HepG2 (cell line): ENCODE results near the gene SNX3. TPM values are rescaled to one million over a fixed set of nuclear protein-coding genes. Genes with fewer than 3 reads are reported as not detected.

Experiments
- ARHGAP35 ChIP-seq: sonication (generic); formaldehyde crosslinking; IDR thresholded peaks from 2 replicates; pipeline ENCODE4 v1.9.0; 2022; ENCODE audit warnings: mild to moderate bottlenecking, inconsistent platforms, moderate library complexity, missing genetic modification reagents, borderline replicate concordance
- CEBPB ChIP-seq: IDR thresholded peaks from 2 replicates; pipeline ENCODE4 v1.6.1; 2011; ENCODE audit warnings: low read depth, low read length, improper control_type of control experiment, borderline replicate concordance
- CEBPG ChIP-seq: IDR thresholded peaks from 2 replicates; pipeline ENCODE4 v1.6.1; 2016
- IRF9 ChIP-seq: sonication (generic); formaldehyde crosslinking; IDR thresholded peaks from 2 replicates; pipeline ENCODE4 v1.8.0; 2022; ENCODE audit warnings: missing genetic modification reagents, mild to moderate bottlenecking, borderline replicate concordance
- JARID2 ChIP-seq: sonication (generic); formaldehyde crosslinking; IDR thresholded peaks from 2 replicates; pipeline ENCODE4 v1.8.1; 2023; ENCODE audit warnings: missing genetic modification reagents, inconsistent platforms; ENCODE audit not compliant: insufficient replicate concordance
- MBD4 ChIP-seq: IDR thresholded peaks from 2 replicates; pipeline ENCODE4 v1.6.1; 2012; ENCODE audit warnings: low read length, inconsistent platforms, borderline replicate concordance
- MXI1 ChIP-seq: IDR thresholded peaks from 3 replicates; pipeline ENCODE4 v1.6.1; 2012; ENCODE audit warnings: low read depth, low read length, inconsistent platforms, borderline replicate concordance
- MYPOP ChIP-seq: sonication (generic); formaldehyde crosslinking; IDR thresholded peaks from 2 replicates; pipeline ENCODE4 v1.8.1; 2023; ENCODE audit warnings: mild to moderate bottlenecking, moderate library complexity, missing genetic modification reagents
- MZF1 ChIP-seq: sonication (generic); formaldehyde crosslinking; IDR thresholded peaks from 2 replicates; pipeline ENCODE4 v1.8.1; 2023; ENCODE audit warnings: mild to moderate bottlenecking, missing genetic modification reagents, borderline replicate concordance
- NFYB ChIP-seq: sonication (generic); formaldehyde crosslinking; IDR thresholded peaks from 2 replicates; pipeline ENCODE4 v1.4.0; 2020; ENCODE audit warnings: missing genetic modification reagents
- SMARCE1 ChIP-seq: fragments of 450-650 bp; IDR thresholded peaks from 2 replicates; pipeline ENCODE4 v1.6.1; 2017; ENCODE audit warnings: borderline replicate concordance
- SYNCRIP ChIP-seq: fragments of 200-400 bp; formaldehyde crosslinking; IDR thresholded peaks from 2 replicates; pipeline ENCODE4 v1.6.1; 2018; ENCODE audit warnings: mild to moderate bottlenecking, low read depth, low read length; ENCODE audit not compliant: insufficient read depth
- THAP11 ChIP-seq: IDR thresholded peaks from 2 replicates; pipeline ENCODE4 v1.6.1; 2016; ENCODE audit warnings: missing biosample characterization, missing genetic modification reagents
- ZMYM2 ChIP-seq: sonication (generic); formaldehyde crosslinking; IDR thresholded peaks from 2 replicates; pipeline ENCODE4 v1.8.0; 2022; ENCODE audit warnings: mild to moderate bottlenecking, missing genetic modification reagents
- ZNF124 ChIP-seq: sonication (generic); formaldehyde crosslinking; IDR thresholded peaks from 2 replicates; pipeline ENCODE4 v1.4.0; 2020; ENCODE audit warnings: missing genetic modification reagents
- ZNF234 ChIP-seq: sonication (generic); formaldehyde crosslinking; conservative IDR thresholded peaks from 2 replicates; pipeline ENCODE4 v1.5.1; 2020; ENCODE audit warnings: mild to moderate bottlenecking, missing genetic modification reagents
- ZNF546 ChIP-seq: sonication (generic); formaldehyde crosslinking; conservative IDR thresholded peaks from 2 replicates; pipeline ENCODE4 v1.8.1; 2023; ENCODE audit warnings: mild to moderate bottlenecking, missing genetic modification reagents
- ZNF567 ChIP-seq: sonication (generic); formaldehyde crosslinking; IDR thresholded peaks from 2 replicates; pipeline ENCODE4 v1.8.1; 2023; ENCODE audit warnings: mild to moderate bottlenecking, missing genetic modification reagents, borderline replicate concordance
- ZNF589 ChIP-seq: sonication (generic); formaldehyde crosslinking; conservative IDR thresholded peaks from 2 replicates; pipeline ENCODE4 v1.8.0; 2022; ENCODE audit warnings: mild to moderate bottlenecking, moderate library complexity, missing genetic modification reagents
- ZNF724P ChIP-seq: sonication (generic); formaldehyde crosslinking; IDR thresholded peaks from 2 replicates; pipeline ENCODE4 v1.8.0; 2022; ENCODE audit warnings: missing genetic modification reagents, borderline replicate concordance
- ZNF772 ChIP-seq: sonication (generic); formaldehyde crosslinking; IDR thresholded peaks from 2 replicates; pipeline ENCODE4 v1.5.0; 2020; ENCODE audit warnings: mild to moderate bottlenecking, missing genetic modification reagents
- ZSCAN12 ChIP-seq: sonication (generic); formaldehyde crosslinking; IDR thresholded peaks from 2 replicates; pipeline ENCODE4 v1.9.0; 2021; ENCODE audit warnings: mild to moderate bottlenecking, missing genetic modification reagents
- polyA plus RNA-seq, 8 experiments: library from polyadenylated mRNA; depleted of rRNA in 3 of 8; stranded (reverse) in 7 of 8; unstranded in 1 of 8; fragments of >200 nt; fragmentation: Illumina TruSeq in 4 of 8; extraction: Trizol in 4 of 8; gene quantifications; 2 replicates each; pipeline versions ENCODE4 v1.2.1 to v1.2.3, GENCODE V29; 2011 to 2016; ENCODE audit warnings: low read depth in 4 of 8, missing spikeins in 1 of 8, mixed read lengths in 1 of 8; ENCODE audit not compliant: insufficient read depth in 1 of 8
- total RNA-seq, 5 experiments: library from RNA; depleted of rRNA; stranded (reverse); fragments of >200 nt; fragmentation: Illumina TruSeq; extraction: Trizol; gene quantifications; 2 replicates each; pipeline ENCODE4 v1.2.3, GENCODE V29; 2016; ENCODE audit warnings: low read depth in 1 of 5
- TF ChIP-seq, protein P1 (sequence below): IDR thresholded peaks from 2 replicates; pipeline ENCODE4 v1.6.1; 2016; ENCODE audit warnings: missing genetic modification reagents, missing compliant biosample characterization
- TF ChIP-seq, protein P2 (sequence below): IDR thresholded peaks from 2 replicates; pipeline ENCODE4 v1.6.1; 2016; ENCODE audit warnings: mild to moderate bottlenecking, missing biosample characterization, missing genetic modification reagents
- TF ChIP-seq, protein P3 (sequence below): sonication (generic); formaldehyde crosslinking; IDR thresholded peaks from 2 replicates; pipeline ENCODE4 v1.4.0; 2020; ENCODE audit warnings: mild to moderate bottlenecking, missing genetic modification reagents

SNX3 gene
- total and polyA plus RNA-seq, 2 of the 13 experiments (the other 11 are each of a cell fraction or from before 2014, with no cell fraction given), result 84.9 to 226 TPM

- no peak; the same call in 1 of the 2 replicates for TF ChIP-seq ARHGAP35 (CRISPR knock-in tag)
- no peak; the same call in none of the 2 replicates for TF ChIP-seq ZNF772 (CRISPR knock-in tag)
- no peak for TF ChIP-seq ZNF124 (CRISPR knock-in tag)
- TF ChIP-seq IRF9 (CRISPR knock-in tag), result peak; percentile 93
- TF ChIP-seq ZMYM2 (CRISPR knock-in tag), result no peak
- TF ChIP-seq ZSCAN12 (CRISPR knock-in tag), result no peak; the same call in 1 of the 2 replicates
- peak; percentile 44; the same call in 1 of the 2 replicates for TF ChIP-seq ZNF724P
- no peak for TF ChIP-seq JARID2 (CRISPR knock-in tag)
- TF ChIP-seq ZNF546, result no peak
- TF ChIP-seq, protein P1, sequence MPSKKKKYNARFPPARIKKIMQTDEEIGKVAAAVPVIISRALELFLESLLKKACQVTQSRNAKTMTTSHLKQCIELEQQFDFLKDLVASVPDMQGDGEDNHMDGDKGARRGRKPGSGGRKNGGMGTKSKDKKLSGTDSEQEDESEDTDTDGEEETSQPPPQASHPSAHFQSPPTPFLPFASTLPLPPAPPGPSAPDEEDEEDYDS (CRISPR knock-in tag), result peak; percentile 62; the same call in 1 of the 2 replicates
- peak; percentile 34; the same call in 1 of the 2 replicates for TF ChIP-seq CEBPG
- no peak for TF ChIP-seq SYNCRIP
- no peak; the same call in 1 of the 2 replicates for TF ChIP-seq ZNF589 (CRISPR knock-in tag)
- no peak; the same call in 1 of the 2 replicates for TF ChIP-seq NFYB (CRISPR knock-in tag)
- TF ChIP-seq, protein P2, sequence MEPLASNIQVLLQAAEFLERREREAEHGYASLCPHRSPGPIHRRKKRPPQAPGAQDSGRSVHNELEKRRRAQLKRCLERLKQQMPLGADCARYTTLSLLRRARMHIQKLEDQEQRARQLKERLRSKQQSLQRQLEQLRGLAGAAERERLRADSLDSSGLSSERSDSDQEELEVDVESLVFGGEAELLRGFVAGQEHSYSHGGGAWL (CRISPR knock-in tag), result no peak; the same call in 1 of the 2 replicates
- no peak for TF ChIP-seq MBD4
- TF ChIP-seq, protein P3, sequence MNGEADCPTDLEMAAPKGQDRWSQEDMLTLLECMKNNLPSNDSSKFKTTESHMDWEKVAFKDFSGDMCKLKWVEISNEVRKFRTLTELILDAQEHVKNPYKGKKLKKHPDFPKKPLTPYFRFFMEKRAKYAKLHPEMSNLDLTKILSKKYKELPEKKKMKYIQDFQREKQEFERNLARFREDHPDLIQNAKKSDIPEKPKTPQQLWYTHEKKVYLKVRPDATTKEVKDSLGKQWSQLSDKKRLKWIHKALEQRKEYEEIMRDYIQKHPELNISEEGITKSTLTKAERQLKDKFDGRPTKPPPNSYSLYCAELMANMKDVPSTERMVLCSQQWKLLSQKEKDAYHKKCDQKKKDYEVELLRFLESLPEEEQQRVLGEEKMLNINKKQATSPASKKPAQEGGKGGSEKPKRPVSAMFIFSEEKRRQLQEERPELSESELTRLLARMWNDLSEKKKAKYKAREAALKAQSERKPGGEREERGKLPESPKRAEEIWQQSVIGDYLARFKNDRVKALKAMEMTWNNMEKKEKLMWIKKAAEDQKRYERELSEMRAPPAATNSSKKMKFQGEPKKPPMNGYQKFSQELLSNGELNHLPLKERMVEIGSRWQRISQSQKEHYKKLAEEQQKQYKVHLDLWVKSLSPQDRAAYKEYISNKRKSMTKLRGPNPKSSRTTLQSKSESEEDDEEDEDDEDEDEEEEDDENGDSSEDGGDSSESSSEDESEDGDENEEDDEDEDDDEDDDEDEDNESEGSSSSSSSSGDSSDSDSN, result peak; percentile 98
- no peak for TF ChIP-seq CEBPB
- peak; percentile 98 for TF ChIP-seq THAP11 (CRISPR knock-in tag)
- TF ChIP-seq ZNF234 (CRISPR knock-in tag), result no peak
- peak; percentile 77; the same call in 2 of the 3 replicates for TF ChIP-seq MXI1
- peak; percentile 88 for TF ChIP-seq MYPOP
- peak; percentile 55; the same call in 1 of the 2 replicates for TF ChIP-seq ZNF567 (CRISPR knock-in tag)
- TF ChIP-seq MZF1 (CRISPR knock-in tag), result no peak
- TF ChIP-seq SMARCE1, result no peak
These were observed at the start of gene SNX3 (continued) for GRCh38 chr6:108260809-108261569.
